ENCODE measurements around the gene CD200R1L.

DNA sequence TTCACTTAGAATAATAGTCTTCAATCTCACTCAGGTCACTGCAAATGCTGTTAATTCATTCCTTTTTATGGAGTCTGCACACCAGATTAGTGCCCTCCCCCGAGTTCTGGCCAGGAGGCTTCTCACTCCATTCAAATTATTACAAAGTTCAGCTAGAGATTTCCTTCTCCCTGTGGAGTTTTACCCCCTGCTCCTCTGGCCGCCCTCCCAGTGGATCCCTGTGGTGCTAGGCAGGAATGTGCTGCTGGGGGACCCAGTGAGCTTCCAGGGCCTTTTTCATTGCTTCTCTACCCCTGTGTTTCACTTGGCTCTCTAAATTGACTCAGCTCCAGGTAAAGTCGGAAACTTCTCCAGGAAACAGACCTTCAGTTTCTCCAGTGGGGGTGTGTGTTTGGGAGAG, 42.7 kb upstream of the CD200R1L start:
- no peak for TF ChIP-seq CTCF (conservative IDR thresholded peaks at IDR 0.05; ENCODE audit: low read depth, low read length)
- TF ChIP-seq POLR2A (IDR thresholded peaks at IDR 0.05; ENCODE audit: low read depth, low read length) = no peak
- TF ChIP-seq ELK1 (IDR thresholded peaks at IDR 0.05; ENCODE audit: borderline replicate concordance, low read depth, low read length) = no peak
- TF ChIP-seq FOS (IDR thresholded peaks at IDR 0.05; ENCODE audit: low read depth, low read length) = no peak
- TF ChIP-seq MAZ (IDR thresholded peaks at IDR 0.05; ENCODE audit: borderline replicate concordance, low read depth, low read length) = no peak
